SU-DHL-6 (cell line): ENCODE data around the gene TEX19.

Experiments used
- EZH2phosphoT487 ChIP-seq: fragments of 200-600 bp; sonication (generic), shearing (Covaris generic); conservative IDR thresholded peaks from 2 replicates; pipeline ENCODE4 v1.6.1; 2018; ENCODE audit warnings: mild to moderate bottlenecking, antibody characterized with exemption, low read length, moderate library complexity, mixed read lengths
- TF ChIP-seq, protein P1 (sequence below): fragments of 200-600 bp; sonication (generic); IDR thresholded peaks from one replicate; pipeline ENCODE4 v1.5.1; 2017; ENCODE audit warnings: antibody characterized with exemption, mild to moderate bottlenecking, low read length, moderate library complexity; ENCODE audit not compliant: insufficient read depth, poor library complexity, severe bottlenecking

GRCh38 chr17:82324566-82325285 lies 34.3 kb upstream of the TEX19 start:
- TF ChIP-seq, protein P1, sequence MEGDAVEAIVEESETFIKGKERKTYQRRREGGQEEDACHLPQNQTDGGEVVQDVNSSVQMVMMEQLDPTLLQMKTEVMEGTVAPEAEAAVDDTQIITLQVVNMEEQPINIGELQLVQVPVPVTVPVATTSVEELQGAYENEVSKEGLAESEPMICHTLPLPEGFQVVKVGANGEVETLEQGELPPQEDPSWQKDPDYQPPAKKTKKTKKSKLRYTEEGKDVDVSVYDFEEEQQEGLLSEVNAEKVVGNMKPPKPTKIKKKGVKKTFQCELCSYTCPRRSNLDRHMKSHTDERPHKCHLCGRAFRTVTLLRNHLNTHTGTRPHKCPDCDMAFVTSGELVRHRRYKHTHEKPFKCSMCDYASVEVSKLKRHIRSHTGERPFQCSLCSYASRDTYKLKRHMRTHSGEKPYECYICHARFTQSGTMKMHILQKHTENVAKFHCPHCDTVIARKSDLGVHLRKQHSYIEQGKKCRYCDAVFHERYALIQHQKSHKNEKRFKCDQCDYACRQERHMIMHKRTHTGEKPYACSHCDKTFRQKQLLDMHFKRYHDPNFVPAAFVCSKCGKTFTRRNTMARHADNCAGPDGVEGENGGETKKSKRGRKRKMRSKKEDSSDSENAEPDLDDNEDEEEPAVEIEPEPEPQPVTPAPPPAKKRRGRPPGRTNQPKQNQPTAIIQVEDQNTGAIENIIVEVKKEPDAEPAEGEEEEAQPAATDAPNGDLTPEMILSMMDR, result no peak
- TF ChIP-seq EZH2phosphoT487, result no peak
